MM.1S (cell line): ENCODE data around the gene COL26A1.

Experiments
- DNase-seq: peaks from one replicate; pipeline ENCODE4 v3.0.0-alpha.2; 2015
- H2AFZ ChIP-seq: fragments of 300-600 bp; sonication (generic); 2 replicates; pipeline ENCODE4 v1.6.0; 2016; ENCODE audit warnings: antibody characterized with exemption, low read length
- H3F3A ChIP-seq: fragments of 300-600 bp; sonication (generic); 2 replicates; pipeline ENCODE4 v1.6.1; 2016; ENCODE audit warnings: mild to moderate bottlenecking, antibody characterized with exemption, low read length, moderate library complexity, mixed read lengths; ENCODE audit not compliant: insufficient read depth
- H3K27ac ChIP-seq: fragments of 300-600 bp; sonication (generic); 2 replicates; pipeline ENCODE4 v1.5.1; 2016; ENCODE audit warnings: mild to moderate bottlenecking, low read length
- H3K27me3 ChIP-seq: fragments of 300-600 bp; sonication (generic); replicated peaks from 2 replicates; pipeline ENCODE4 v1.6.0; 2016; ENCODE audit warnings: low read length; ENCODE audit not compliant: insufficient read depth
- H3K36me3 ChIP-seq: fragments of 300-600 bp; sonication (generic); replicated peaks from 2 replicates; pipeline ENCODE4 v1.6.1; 2016; ENCODE audit warnings: mild to moderate bottlenecking, low read length, mixed read lengths; ENCODE audit not compliant: insufficient read depth
- H3K4me1 ChIP-seq: fragments of 300-600 bp; sonication (generic); 2 replicates; pipeline ENCODE4 v1.6.1; 2016; ENCODE audit warnings: low read length, mixed read lengths
- H3K4me2 ChIP-seq: fragments of 300-600 bp; sonication (generic); 2 replicates; pipeline ENCODE4 v1.6.0; 2016; ENCODE audit warnings: low read depth, low read length
- H3K4me3 ChIP-seq: fragments of 300-600 bp; sonication (generic); 2 replicates; pipeline ENCODE4 v1.5.1; 2016; ENCODE audit warnings: low read length, mixed read lengths
- H3K79me2 ChIP-seq: fragments of 300-600 bp; sonication (generic); 2 replicates; pipeline ENCODE4 v1.6.1; 2016; ENCODE audit warnings: mixed run types, low read length, mixed read lengths
- H3K9ac ChIP-seq: fragments of 300-600 bp; sonication (generic); 2 replicates; pipeline ENCODE4 v1.6.1; 2016; ENCODE audit warnings: low read length, mixed read lengths
- H3K9me2 ChIP-seq: fragments of 300-600 bp; sonication (generic); replicated peaks from 2 replicates; pipeline ENCODE4 v1.6.1; 2016; ENCODE audit warnings: mild to moderate bottlenecking, low read length, mixed read lengths; ENCODE audit not compliant: insufficient read depth
- H3K9me3 ChIP-seq: fragments of 300-600 bp; sonication (generic); replicated peaks from 2 replicates; pipeline ENCODE4 v1.6.1; 2016; ENCODE audit warnings: mild to moderate bottlenecking, low read length, mixed read lengths; ENCODE audit not compliant: insufficient read depth
- H4K20me1 ChIP-seq: fragments of 300-600 bp; sonication (generic); 2 replicates; pipeline ENCODE4 v1.6.1; 2016; ENCODE audit warnings: mild to moderate bottlenecking, low read length, moderate library complexity, mixed read lengths; ENCODE audit not compliant: insufficient read depth
- CTCF ChIP-seq: fragments of 300-600 bp; sonication (generic); IDR thresholded peaks from 2 replicates; pipeline ENCODE4 v1.5.1; 2016; ENCODE audit warnings: antibody characterized with exemption, low read length, mixed read lengths
- EZH2 ChIP-seq: fragments of 300-600 bp; sonication (generic); optimal IDR thresholded peaks from 2 replicates; pipeline ENCODE3; 2017; ENCODE audit warnings: low read depth, mild to moderate bottlenecking, antibody characterized with exemption, low read length, mixed read lengths
- EZH2phosphoT487 ChIP-seq: fragments of 300-600 bp; sonication (generic); IDR thresholded peaks from 2 replicates; pipeline ENCODE4 v1.6.1; 2018; ENCODE audit warnings: antibody characterized with exemption, low read length

Gene COL26A1

DNA sequence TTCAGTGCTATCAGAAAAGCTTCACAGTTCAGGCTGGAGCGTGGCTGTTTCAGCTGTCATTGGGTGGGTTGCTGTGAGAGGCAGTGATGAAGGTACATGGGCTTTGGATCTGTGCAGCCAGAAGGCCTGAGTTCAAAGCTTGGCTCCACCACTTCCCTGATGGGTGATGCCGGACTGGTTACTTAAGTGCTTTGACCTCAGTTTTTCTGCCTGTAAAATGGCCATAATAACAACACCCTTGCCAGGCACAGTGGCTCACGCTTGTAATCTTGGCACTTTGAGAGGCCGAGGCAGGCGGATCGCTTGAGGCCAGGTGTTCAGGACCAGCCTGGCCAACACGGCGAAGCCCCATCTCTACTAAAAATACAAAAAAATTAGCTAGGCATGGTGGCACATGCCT is 30.6 kb upstream of the COL26A1 start:
- H3K4me1 ChIP-seq: no peaks in the 10 kb centered on the region
- no peak overlapping the region for H3K4me3 ChIP-seq
- no peak overlapping the region for H3K9ac ChIP-seq
- no peak for TF ChIP-seq CTCF
- TF ChIP-seq EZH2phosphoT487: no peak
- no peak overlapping the region for H2AFZ ChIP-seq
- no peaks in the 10 kb centered on the region for H3K9me3 ChIP-seq
- H3K9me2 ChIP-seq: no peaks in the 10 kb centered on the region
- peaks cover 60% of the 10 kb centered on the region for H3K27me3 ChIP-seq
- no peaks in the 10 kb centered on the region for H3K36me3 ChIP-seq
- H3F3A ChIP-seq: no peaks in the 10 kb centered on the region
- no peak for DNase-seq
- H3K4me2 ChIP-seq: no peak overlapping the region
- H4K20me1 ChIP-seq: no peaks in the 10 kb centered on the region
- H3K79me2 ChIP-seq: no peaks in the 10 kb centered on the region
- H3K27ac ChIP-seq: no peak overlapping the region

DNA sequence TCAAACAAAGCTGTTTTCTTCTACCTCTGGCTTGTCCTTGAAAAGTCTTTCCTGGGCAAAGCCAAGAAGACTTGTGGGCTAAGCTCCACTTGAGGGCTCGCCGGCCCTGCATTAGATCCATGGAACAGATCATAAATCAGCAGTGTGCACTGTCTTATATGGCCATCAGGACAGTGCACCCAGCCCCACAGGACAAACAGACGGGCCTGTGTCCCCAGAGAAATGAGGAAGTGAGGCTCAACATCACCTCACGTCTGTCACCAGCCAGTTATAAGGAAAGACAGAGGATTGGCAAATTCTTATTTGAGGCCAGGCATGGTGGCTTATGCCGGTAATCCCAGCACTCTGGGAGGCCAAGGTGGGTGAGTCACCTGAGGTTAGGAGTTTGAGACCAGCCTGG is 28.8 kb upstream of the COL26A1 start:
- no peak for DNase-seq
- Histone ChIP-seq H3F3A (no peaks in the 10 kb centered on the region), H4K20me1 (no peaks in the 10 kb centered on the region), H2AFZ (no peak overlapping the region), H3K36me3 (no peaks in the 10 kb centered on the region), H3K9ac (no peak overlapping the region), H3K27me3 (peaks cover 63% of the 10 kb centered on the region), H3K27ac (no peak overlapping the region), H3K4me3 (no peak overlapping the region), H3K4me2 (no peak overlapping the region), H3K9me3 (no peaks in the 10 kb centered on the region), H3K4me1 (no peaks in the 10 kb centered on the region), H3K9me2 (no peaks in the 10 kb centered on the region), H3K79me2 (no peaks in the 10 kb centered on the region)
- TF ChIP-seq EZH2phosphoT487 (no peak), CTCF (no peak), EZH2 (no peak)

DNA sequence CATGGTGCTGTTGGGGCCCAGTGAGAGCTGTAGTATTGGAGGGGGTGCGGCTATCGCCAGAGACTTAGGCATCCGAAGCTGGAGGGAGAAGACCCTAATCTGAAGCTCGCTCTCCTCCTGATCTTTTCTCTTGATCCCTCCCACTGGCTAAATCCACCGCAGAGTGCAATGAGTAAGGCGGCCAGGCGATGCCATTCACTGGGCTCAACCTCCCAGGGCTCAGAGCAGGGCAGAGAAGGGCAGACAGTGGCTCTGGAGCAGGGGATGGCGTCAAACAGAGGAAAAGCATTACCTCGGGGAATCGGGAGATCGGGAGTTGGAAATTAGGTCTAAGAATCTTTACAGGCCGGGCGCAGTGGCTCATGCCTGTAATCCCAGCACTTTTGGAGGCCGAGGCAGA is 22.3 kb upstream of the COL26A1 start:
- Histone ChIP-seq H3K27ac (no peak overlapping the region), H4K20me1 (no peaks in the 10 kb centered on the region), H3K79me2 (no peaks in the 10 kb centered on the region), H3K4me3 (no peak overlapping the region), H3K9me2 (no peaks in the 10 kb centered on the region), H3K36me3 (no peaks in the 10 kb centered on the region), H3K4me2 (no peak overlapping the region), H3K4me1 (no peaks in the 10 kb centered on the region), H3K27me3 (peaks cover 72% of the 10 kb centered on the region), H3F3A (no peaks in the 10 kb centered on the region), H2AFZ (no peak overlapping the region), H3K9me3 (no peaks in the 10 kb centered on the region), H3K9ac (no peak overlapping the region)
- DNase-seq: no peak
- no peak for TF ChIP-seq CTCF
- TF ChIP-seq EZH2: no peak
- TF ChIP-seq EZH2phosphoT487: no peak

GRCh38 chr7:101342892-101343291 is 19.8 kb upstream of the COL26A1 start:
- H2AFZ ChIP-seq: no peak overlapping the region
- H3K9me3 ChIP-seq: no peaks in the 10 kb centered on the region
- no peak overlapping the region for H3K27ac ChIP-seq
- no peaks in the 10 kb centered on the region for H3K4me1 ChIP-seq
- H3K36me3 ChIP-seq: no peaks in the 10 kb centered on the region
- peaks cover 80% of the 10 kb centered on the region for H3K27me3 ChIP-seq
- no peak overlapping the region for H3K4me3 ChIP-seq
- TF ChIP-seq CTCF (no peak), EZH2 (no peak), EZH2phosphoT487 (no peak)
- H3K4me2 ChIP-seq: no peak overlapping the region
- no peaks in the 10 kb centered on the region for H4K20me1 ChIP-seq
- DNase-seq: no peak
- H3K9ac ChIP-seq: no peak overlapping the region
- H3F3A ChIP-seq: no peaks in the 10 kb centered on the region
- H3K9me2 ChIP-seq: no peaks in the 10 kb centered on the region
- no peaks in the 10 kb centered on the region for H3K79me2 ChIP-seq
